CD1c-positive myeloid dendritic cell (primary cell): ENCODE measurements around the gene AIG1.
"Not testable (repeated sequence)": the region's sequence is repeated elsewhere in the genome, so short reads cannot be mapped to it uniquely, and the experiment has no call there.

Experiments
- DNase-seq: peaks from one replicate; pipeline ENCODE4 v3.0.0-alpha.2; 2016; ENCODE audit errors: extremely low spot score

AIG1 gene

DNA sequence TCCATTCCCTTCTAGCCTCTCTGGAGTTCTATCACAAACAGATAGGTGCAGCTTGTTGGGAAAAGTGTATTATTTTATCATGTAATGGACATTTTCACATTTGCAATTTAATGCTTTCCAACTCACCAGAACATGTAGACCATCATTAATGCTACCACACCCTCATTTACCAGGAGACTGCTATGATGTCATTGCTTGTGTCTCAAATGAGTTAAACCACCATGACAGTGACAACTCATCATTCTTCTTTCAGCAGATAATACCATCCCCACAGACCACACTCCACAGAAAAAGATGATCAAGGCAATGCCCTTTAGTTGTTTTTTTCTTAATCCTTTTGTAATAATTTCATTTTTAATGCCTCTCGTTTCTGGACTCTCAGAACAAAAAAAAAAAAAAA is 168.7 kb downstream of the AIG1 start:
- DNase-seq, result no peak

DNA sequence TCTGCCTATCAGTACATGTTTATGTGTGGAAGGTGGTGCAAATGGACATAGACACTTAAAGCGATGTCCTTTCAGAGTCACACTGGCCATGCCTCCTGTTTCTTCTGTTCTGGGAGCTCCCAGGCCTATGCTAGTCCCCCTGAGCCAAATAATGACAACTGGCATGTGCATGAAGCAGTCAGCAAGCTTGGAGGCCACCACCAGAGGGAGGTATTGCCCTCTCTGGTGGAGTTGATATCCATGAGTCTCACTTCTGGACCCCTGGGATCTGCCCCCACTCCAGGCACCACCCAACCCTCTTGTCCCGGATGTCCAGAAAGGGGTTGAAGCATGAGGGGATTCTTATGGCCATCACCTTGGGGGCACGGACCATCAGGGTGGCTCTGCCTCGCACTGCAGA is 172.2 kb downstream of the AIG1 start:
- DNase-seq, result peak; percentile 34

- no peak for DNase-seq
Measured at GRCh38 chr6:143233554-143234285, 173.0 kb downstream of the AIG1 start.

- no peak for DNase-seq
Measured at GRCh38 chr6:143234734-143235133, 174.0 kb downstream of the AIG1 start.

- no peak for DNase-seq
Measured at GRCh38 chr6:143236151-143236798, 175.6 kb downstream of the AIG1 start.

DNA sequence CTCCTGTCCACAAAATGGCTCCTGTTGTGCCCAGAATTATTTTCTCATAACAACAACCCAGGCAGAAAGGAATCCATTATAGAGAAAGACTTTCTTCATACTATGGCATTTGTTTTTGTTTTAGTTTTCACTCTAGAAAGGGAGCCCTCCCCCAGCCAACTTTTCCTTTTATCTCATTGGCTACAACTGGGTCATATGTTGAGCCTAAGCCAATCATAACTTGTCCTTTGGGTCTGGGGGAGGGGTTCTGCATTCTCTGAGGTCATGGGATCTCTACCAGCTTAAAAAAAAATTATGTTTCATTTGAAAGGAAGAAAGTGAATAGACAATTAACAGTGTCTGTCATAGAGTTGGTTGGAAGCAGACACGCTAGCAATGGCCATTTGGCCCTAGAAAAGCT is 177.6 kb downstream of the AIG1 start:
- DNase-seq, result no peak

DNA sequence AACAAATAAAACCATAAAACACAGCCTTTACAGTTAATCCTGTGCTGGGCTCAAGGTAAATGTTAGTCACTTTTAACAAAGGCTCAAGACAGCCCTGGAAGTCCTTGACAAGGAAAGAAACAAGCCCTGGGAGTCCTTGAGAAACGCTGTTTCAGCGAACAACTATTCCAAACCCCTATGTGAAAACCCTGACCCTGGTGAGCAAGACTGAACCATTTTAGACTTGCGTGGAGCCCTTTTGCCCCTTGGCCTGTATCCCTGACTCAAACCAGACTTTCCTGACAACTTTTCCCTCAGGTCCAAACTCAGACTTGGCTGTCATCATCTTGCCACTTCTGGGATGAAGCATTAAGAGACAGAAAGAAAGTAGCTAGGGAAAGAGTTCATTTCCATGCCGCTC is 180.4 kb downstream of the AIG1 start:
- DNase-seq, result no peak

- no peak for DNase-seq
Measured at GRCh38 chr6:143241911-143242310, 181.2 kb downstream of the AIG1 start.

GRCh38 chr6:143243786-143244185 is 183.1 kb downstream of the AIG1 start:
- DNase-seq, result no peak

- DNase-seq, result no peak
Measured at GRCh38 chr6:143245656-143246055, 185.0 kb downstream of the AIG1 start.

- DNase-seq, result not testable (repeated sequence)
Measured at GRCh38 chr6:143246166-143246775, 185.6 kb downstream of the AIG1 start.

DNA sequence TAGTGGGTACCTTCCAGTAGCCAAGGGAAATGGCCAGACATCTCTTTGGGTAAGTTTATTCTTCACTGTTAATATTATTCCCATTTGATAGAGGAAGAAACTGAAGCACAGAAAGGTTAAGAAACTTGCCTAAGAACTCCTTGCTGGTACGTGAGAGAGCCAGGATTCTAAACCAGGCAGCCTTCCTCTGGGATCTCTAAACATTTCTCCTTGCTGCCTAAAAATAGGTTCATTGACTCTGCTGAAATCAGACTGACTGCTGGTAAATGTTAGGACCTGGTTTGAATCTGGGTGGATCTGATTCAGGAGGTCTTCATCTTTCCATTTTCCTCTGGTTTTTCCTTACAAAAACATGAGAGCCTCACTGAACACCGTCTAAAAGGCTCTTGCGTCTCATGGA is 186.9 kb downstream of the AIG1 start:
- DNase-seq, result no peak

DNA sequence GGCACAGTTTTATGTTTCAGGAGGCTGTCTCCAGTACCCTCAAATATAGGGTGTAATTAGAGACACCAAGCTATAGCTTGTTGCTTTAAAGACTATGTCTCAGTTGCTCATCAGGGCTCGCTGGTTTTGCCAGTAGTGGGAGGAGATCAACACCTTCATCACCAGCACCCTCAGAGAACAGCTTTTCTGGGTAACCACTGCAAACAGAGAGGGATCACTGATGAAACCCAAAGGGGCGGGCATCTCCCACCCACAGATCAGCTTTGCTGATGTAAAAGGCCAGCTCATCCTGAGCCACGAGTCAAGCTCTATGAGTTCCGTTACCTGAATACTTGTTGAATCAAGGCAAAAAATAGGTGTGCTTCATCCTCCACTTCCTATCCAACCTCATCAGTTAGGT is 187.7 kb downstream of the AIG1 start:
- DNase-seq, result no peak

DNA sequence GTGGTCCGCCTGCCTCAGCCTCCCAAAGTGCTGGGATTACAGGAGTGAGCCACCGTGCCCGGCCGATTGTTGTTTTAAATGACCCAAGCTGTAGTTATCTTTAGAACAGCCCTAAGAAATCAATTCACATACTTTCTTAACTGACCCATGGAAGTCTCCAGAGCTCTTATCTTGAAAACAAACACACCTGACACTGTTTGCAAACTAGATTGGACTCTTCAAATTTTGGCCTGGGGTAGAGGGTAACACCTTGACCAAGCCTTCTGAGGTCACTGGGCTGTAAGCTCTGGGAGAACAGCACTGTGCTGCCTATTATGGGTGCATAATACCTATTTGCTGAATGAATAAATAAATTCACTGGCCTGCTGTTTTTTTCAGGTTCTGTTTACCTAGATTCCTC is 190.6 kb downstream of the AIG1 start:
- no peak for DNase-seq

DNA sequence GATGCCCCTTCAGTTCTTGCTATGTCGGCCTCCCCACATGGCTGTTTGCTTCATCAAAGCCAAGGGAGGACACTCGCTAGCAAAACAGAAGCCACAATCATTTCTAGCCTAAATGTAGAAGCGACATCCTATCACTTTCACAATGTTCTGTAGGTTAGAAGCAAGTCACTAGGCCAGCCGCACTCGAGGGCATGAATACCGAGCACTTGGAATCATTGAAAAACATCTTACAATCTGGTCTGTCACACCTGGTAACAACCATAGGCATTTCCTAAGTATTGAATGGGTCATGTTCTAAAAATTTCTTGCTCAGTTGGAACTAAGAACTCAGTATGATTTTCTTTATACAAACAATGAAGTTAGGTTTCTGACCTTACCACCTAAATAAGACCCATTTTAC is 192.3 kb downstream of the AIG1 start:
- no peak for DNase-seq

- DNase-seq, result no peak
Measured at GRCh38 chr6:143253586-143253985, 192.9 kb downstream of the AIG1 start.

GRCh38 chr6:143258945-143259344 is 198.3 kb downstream of the AIG1 start:
- DNase-seq, result peak; percentile 42

GRCh38 chr6:143260857-143261256 is 200.2 kb downstream of the AIG1 start:
- no peak for DNase-seq

GRCh38 chr6:143261899-143262436 is 201.3 kb downstream of the AIG1 start:
- no peak for DNase-seq

DNA sequence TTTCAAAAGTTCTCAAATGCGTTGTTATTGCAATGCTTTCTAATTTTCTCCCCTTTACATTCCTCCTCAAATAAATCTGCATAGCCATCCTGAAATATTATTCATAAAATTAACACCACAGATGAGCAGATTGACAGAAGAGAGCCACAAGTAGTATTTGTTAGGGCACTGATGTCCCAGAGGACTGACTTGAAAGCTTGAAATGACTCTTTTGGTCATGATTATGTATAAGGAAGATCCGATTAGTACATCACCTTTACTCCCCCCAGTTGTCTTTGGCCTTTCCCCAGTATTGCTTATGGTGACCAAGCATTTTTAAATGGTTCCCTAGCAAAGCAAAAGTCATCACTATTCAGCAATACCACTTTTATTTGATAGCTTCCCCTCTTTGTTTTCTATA is 202.2 kb downstream of the AIG1 start:
- DNase-seq, result no peak

DNA sequence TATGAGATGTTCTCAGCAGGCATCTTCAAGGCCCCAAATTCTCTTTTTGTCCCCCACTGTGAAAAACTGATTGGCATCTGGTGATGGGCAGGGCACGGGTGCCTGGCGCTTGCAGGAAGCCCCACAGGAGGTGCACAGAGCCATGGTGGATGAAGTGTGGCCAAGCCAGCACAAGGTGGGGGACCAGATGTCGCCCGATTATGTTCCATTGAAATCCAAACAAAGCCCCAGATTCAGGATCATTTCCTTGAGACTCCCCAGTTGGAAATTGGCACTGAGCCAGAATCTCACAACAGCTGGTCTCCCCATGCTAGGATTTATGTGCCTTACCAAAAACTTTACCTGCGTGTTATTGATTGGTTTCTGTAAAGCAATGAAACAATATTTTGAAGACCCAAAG is 203.7 kb downstream of the AIG1 start:
- no peak for DNase-seq

DNA sequence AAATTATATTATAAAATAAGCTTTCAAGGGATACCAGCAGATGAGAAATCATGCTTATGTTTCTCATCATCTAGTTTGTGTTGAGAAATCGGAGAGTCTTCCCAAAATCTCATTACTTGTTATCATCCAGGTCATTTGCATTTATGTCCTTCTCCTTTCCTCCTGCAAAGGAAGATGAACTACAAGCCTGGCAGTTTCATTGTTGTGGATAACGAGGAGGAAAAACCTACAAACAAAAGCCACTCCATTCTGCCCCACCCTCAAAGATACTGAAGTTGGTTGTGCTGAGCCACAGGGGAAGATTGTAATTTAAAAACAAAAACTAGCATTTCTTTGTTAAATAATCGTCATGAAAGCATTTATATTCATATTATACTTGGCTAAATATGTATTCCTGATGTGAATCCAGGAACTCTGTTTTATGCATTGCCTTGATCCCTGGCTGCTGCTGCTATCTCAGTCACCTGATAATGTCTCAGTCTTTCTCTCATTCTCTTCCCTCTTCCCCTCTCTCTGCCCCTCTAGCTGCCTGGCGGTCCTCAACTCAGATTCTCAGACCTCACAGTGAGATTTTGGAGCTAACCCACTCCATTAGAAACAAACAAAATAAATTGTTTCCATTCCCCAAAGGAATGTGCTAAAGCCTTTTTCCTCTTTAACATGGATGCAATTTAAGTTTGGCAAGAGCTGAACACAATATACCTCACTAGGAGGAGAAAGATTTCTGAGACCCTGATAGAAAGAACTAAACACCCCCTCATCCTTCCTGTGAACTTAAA is 204.5 kb downstream of the AIG1 start:
- no peak for DNase-seq
